SK-N-SH (cell line): ENCODE data around the gene HAAO. TPM values are rescaled to one million over a fixed set of nuclear protein-coding genes. Genes with fewer than 3 reads are reported as not detected.

Experiments
- CTCF ChIA-PET: fragments of 300-600, 350-600 bp; formaldehyde crosslinking; extraction: SDS; loops from one replicate; lab custom pipeline; 2021; lab: Yijun Ruan, JAX
- POLR2A ChIA-PET: fragments of 350-600 bp; sonication (Branson Sonifier 250); formaldehyde crosslinking; extraction: SDS; loops from one replicate; lab custom pipeline; 2020; ENCODE audit warnings: antibody characterized with exemption, inconsistent platforms; lab: Yijun Ruan, JAX
- DNase-seq: peaks from one replicate; pipeline ENCODE4 v3.0.0; 2012
- H2AFZ ChIP-seq: fragments of 200-600 bp; sonication (generic); 2 replicates; pipeline ENCODE4 v1.8.1; 2016; ENCODE audit warnings: antibody characterized with exemption, mild to moderate bottlenecking, low read depth
- H3F3A ChIP-seq: fragments of 200-600 bp; sonication (generic); replicated peaks from 2 replicates; pipeline ENCODE3; 2016; ENCODE audit warnings: antibody characterized with exemption, mild to moderate bottlenecking; ENCODE audit not compliant: insufficient read depth
- H3K27ac ChIP-seq, 2 experiments: fragments of 200-500 bp in 1 of 2; fragments of 200-600 bp in 1 of 2; sonication (Bioruptor generic) in 1 of 2; sonication (generic), shearing (Covaris generic) in 1 of 2; 2 replicates each; pipeline versions ENCODE4 v1.5.1 to v1.6.1; 2014 to 2016; ENCODE audit warnings: low read depth in 2 of 2, inconsistent platforms in 1 of 2, low read length in 1 of 2, mild to moderate bottlenecking in 1 of 2, mixed read lengths in 1 of 2
- H3K27me3 ChIP-seq: fragments of 200-600 bp; sonication (generic), shearing (Covaris generic); 2 replicates; pipeline ENCODE4 v1.6.1; 2016; ENCODE audit warnings: mixed run types; ENCODE audit not compliant: insufficient read depth
- H3K36me3 ChIP-seq, 2 experiments: fragments of 200-500 bp in 1 of 2; fragments of 200-600 bp in 1 of 2; sonication (Bioruptor generic) in 1 of 2; sonication (generic) in 1 of 2; replicated peaks in 1 of 2; 2 replicates each; pipeline versions ENCODE3 to v1.5.1; 2014 to 2016; ENCODE audit warnings: low read length in 1 of 2, mild to moderate bottlenecking in 1 of 2; ENCODE audit not compliant: insufficient read depth in 2 of 2, control insufficient read depth in 1 of 2
- H3K4me1 ChIP-seq, 2 experiments: fragments of 200-500 bp in 1 of 2; fragments of 200-600 bp in 1 of 2; sonication (Bioruptor generic) in 1 of 2; sonication (generic), shearing (Covaris generic) in 1 of 2; 2 replicates each; pipeline versions ENCODE4 v1.5.1 to v1.6.1; 2014 to 2016; ENCODE audit warnings: low read depth in 1 of 2, low read length in 1 of 2, mixed run types in 1 of 2; ENCODE audit not compliant: insufficient read depth in 2 of 2, control insufficient read depth in 1 of 2
- H3K4me2 ChIP-seq: fragments of 200-600 bp; sonication (generic), shearing (Covaris generic); 2 replicates; pipeline ENCODE4 v1.6.1; 2017; ENCODE audit warnings: mixed run types
- H3K4me3 ChIP-seq, 2 experiments: fragments of 200-500 bp in 1 of 2; fragments of 200-600 bp in 1 of 2; sonication (Bioruptor generic) in 1 of 2; sonication (generic), shearing (Covaris generic) in 1 of 2; 2 replicates each; pipeline versions ENCODE4 v1.5.1 to v1.8.1; 2014 to 2016; ENCODE audit warnings: low read depth in 2 of 2, inconsistent platforms in 1 of 2, low read length in 1 of 2, mild to moderate bottlenecking in 1 of 2, mixed read lengths in 1 of 2, moderate library complexity in 1 of 2
- H3K79me2 ChIP-seq: fragments of 200-600 bp; sonication (generic); 2 replicates; pipeline ENCODE4 v1.8.1; 2017; ENCODE audit warnings: mild to moderate bottlenecking; ENCODE audit not compliant: insufficient read depth
- H3K9ac ChIP-seq: fragments of 200-600 bp; sonication (generic); 2 replicates; pipeline ENCODE4 v1.6.1; 2017; ENCODE audit warnings: mixed run types
- H3K9me2 ChIP-seq: fragments of 200-600 bp; sonication (generic); 2 replicates; pipeline ENCODE4 v1.6.1; 2017; ENCODE audit warnings: mixed run types
- H3K9me3 ChIP-seq: fragments of 200-600 bp; sonication (generic); 2 replicates; pipeline ENCODE4 v1.6.1; 2017; ENCODE audit warnings: mixed run types, mild to moderate bottlenecking, moderate library complexity
- H4K20me1 ChIP-seq: fragments of 200-600 bp; sonication (generic); 2 replicates; pipeline ENCODE4 v1.6.1; 2017; ENCODE audit warnings: mild to moderate bottlenecking, mixed run types; ENCODE audit not compliant: insufficient read depth
- ELF1 ChIP-seq: IDR thresholded peaks from 2 replicates; pipeline ENCODE4 v1.4.0; 2012
- EP300 ChIP-seq, 2 experiments: IDR thresholded peaks; 2 replicates each; pipeline versions ENCODE4 v1.4.0 to v1.6.1; 2012; ENCODE audit warnings: borderline replicate concordance in 1 of 2, low read depth in 1 of 2, low read length in 1 of 2
- FOSL2 ChIP-seq: IDR thresholded peaks from 2 replicates; pipeline ENCODE4 v1.4.0; 2012; ENCODE audit warnings: low read depth, mild to moderate bottlenecking, moderate library complexity, borderline replicate concordance
- FOXM1 ChIP-seq: IDR thresholded peaks from 2 replicates; pipeline ENCODE4 v1.4.0; 2012; ENCODE audit warnings: low read depth, mild to moderate bottlenecking
- MEF2A ChIP-seq: IDR thresholded peaks from 2 replicates; pipeline ENCODE4 v1.4.0; 2012; ENCODE audit warnings: low read depth, borderline replicate concordance
- MXI1 ChIP-seq: IDR thresholded peaks from 2 replicates; pipeline ENCODE4 v1.6.1; 2012; ENCODE audit warnings: mild to moderate bottlenecking, low read depth, low read length, improper control_type of control experiment
- POLR2AphosphoS5 ChIP-seq: IDR thresholded peaks from 2 replicates; pipeline ENCODE4 v1.6.1; 2012; ENCODE audit warnings: low read depth, low read length
- RCOR1 ChIP-seq: fragments of 150-350 bp; IDR thresholded peaks from 2 replicates; pipeline ENCODE4 v1.6.1; 2017; ENCODE audit warnings: antibody characterized with exemption, low read length
- RXRA ChIP-seq: IDR thresholded peaks from 2 replicates; pipeline ENCODE4 v1.4.0; 2012; ENCODE audit warnings: low read depth, mild to moderate bottlenecking, borderline replicate concordance
- SMC3 ChIP-seq: IDR thresholded peaks from 2 replicates; pipeline ENCODE4 v1.6.1; 2012; ENCODE audit warnings: low read depth, low read length, improper control_type of control experiment
- TAF1 ChIP-seq: IDR thresholded peaks from 2 replicates; pipeline ENCODE4 v1.6.1; 2012; ENCODE audit warnings: low read depth, mild to moderate bottlenecking, low read length, moderate library complexity, borderline replicate concordance
- TCF12 ChIP-seq: IDR thresholded peaks from 2 replicates; pipeline ENCODE4 v1.4.0; 2012
- TEAD4 ChIP-seq: IDR thresholded peaks from 2 replicates; pipeline ENCODE4 v1.4.0; 2012; ENCODE audit warnings: mild to moderate bottlenecking, borderline replicate concordance; ENCODE audit not compliant: insufficient read depth
- USF2 ChIP-seq: fragments of 150-350 bp; IDR thresholded peaks from 2 replicates; pipeline ENCODE4 v1.6.1; 2017; ENCODE audit warnings: antibody characterized with exemption, low read length, low read depth, borderline replicate concordance
- YY1 ChIP-seq: IDR thresholded peaks from 2 replicates; pipeline ENCODE4 v1.4.0; 2012; ENCODE audit warnings: low read depth, mild to moderate bottlenecking
- ZBTB33 ChIP-seq: IDR thresholded peaks from 2 replicates; pipeline ENCODE4 v1.4.0; 2012; ENCODE audit warnings: low read depth, borderline replicate concordance
- WGBS: methylation state at CpG from one replicate; pipeline ENCODE4 v1.1.6; 2017; ENCODE audit warnings: low lambda C conversion rate; 5-methylcytosine and 5-hydroxymethylcytosine counted together
- polyA plus RNA-seq, 3 experiments: library from polyadenylated mRNA; depleted of rRNA; stranded (reverse); fragments of >200 nt; gene quantifications; 2 replicates each; pipeline ENCODE4 v1.2.3, GENCODE V29; 2012
- TF ChIP-seq, protein P1 (sequence below): IDR thresholded peaks from 2 replicates; pipeline ENCODE4 v1.4.0; 2012; ENCODE audit warnings: low read depth, borderline replicate concordance

The HAAO gene
- polyA plus RNA-seq, 1 of the 3 experiments (the other 2 are of a cell fraction), result not detected

DNA sequence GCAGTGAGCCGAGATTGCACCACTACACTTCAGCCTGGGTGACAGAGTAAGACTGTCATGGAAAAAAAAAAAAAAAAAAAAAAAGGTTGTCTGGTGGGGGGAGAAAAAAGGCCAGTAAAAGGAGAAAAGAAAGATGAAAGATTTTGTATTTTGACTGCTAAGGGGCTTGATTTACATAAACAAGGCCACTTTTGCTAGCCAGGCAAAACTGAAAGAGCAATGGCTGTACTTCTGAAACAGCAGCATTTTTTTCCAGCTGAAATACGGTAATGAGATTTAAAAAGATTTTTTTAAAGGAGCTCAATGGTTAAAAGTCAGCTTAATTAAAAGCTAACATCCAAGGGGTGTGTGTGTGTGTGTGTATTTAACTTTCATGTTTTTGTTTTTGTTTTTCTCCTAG is 17.2 kb downstream of the HAAO start:
- H3K4me3 ChIP-seq, result no peak overlapping the region
- no peak overlapping the region for H3K27ac ChIP-seq
- no peaks in the 10 kb centered on the region for H3K27me3 ChIP-seq
- no peaks in the 10 kb centered on the region for H3F3A ChIP-seq
- no peaks in the 10 kb centered on the region for H3K36me3 ChIP-seq
- TF ChIP-seq SMC3, result no peak
- no peak for TF ChIP-seq ZBTB33
- TF ChIP-seq ELF1, result no peak
- no peak for TF ChIP-seq RCOR1
- TF ChIP-seq TCF12, result no peak
- TF ChIP-seq YY1, result no peak
- no peak for TF ChIP-seq TEAD4
- no peak for TF ChIP-seq FOSL2
- TF ChIP-seq POLR2AphosphoS5, result no peak
- no peak for TF ChIP-seq USF2
- TF ChIP-seq, protein P1, sequence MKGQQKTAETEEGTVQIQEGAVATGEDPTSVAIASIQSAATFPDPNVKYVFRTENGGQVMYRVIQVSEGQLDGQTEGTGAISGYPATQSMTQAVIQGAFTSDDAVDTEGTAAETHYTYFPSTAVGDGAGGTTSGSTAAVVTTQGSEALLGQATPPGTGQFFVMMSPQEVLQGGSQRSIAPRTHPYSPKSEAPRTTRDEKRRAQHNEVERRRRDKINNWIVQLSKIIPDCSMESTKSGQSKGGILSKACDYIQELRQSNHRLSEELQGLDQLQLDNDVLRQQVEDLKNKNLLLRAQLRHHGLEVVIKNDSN, result no peak
- no peak for TF ChIP-seq FOXM1
- no peak for TF ChIP-seq RXRA
- no peak for TF ChIP-seq MXI1
- TF ChIP-seq MEF2A, result no peak
- TF ChIP-seq EP300 (IDR thresholded peaks at IDR 0.05; ENCODE audit: borderline replicate concordance in 1 of 2, low read depth in 1 of 2, low read length in 1 of 2), result no peak
- TF ChIP-seq TAF1, result no peak
- H4K20me1 ChIP-seq, result no peaks in the 10 kb centered on the region
- H3K4me2 ChIP-seq, result no peak overlapping the region
- CTCF ChIA-PET, result interaction anchor here (1.2 to 2.4 kb wide), 4 partner anchors 10 to 289 kb away, joined by 3 to 7 read pairs (median 4); no protein-coding TSS in a partner anchor
- peaks cover 0 to 19% of the 10 kb centered on the region in 2 experiments; a peak in 1 of 4 replicates for H3K4me1 ChIP-seq
- H2AFZ ChIP-seq, result no peak overlapping the region
- H3K9me2 ChIP-seq, result no peaks in the 10 kb centered on the region
- H3K9ac ChIP-seq, result no peak overlapping the region
- 55% methylated on average over 2 of the region's 2 CpGs for WGBS
- no peaks in the 10 kb centered on the region for H3K79me2 ChIP-seq
- POLR2A ChIA-PET, result no interaction called here
- DNase-seq, result no peak
- H3K9me3 ChIP-seq, result no peaks in the 10 kb centered on the region; the same call in 1 of the 2 replicates
